Effector memory CD4-positive, alpha-beta T cell (primary cell): ENCODE data around the gene FHL1.

Source experiments
- DNase-seq, 3 donors: peaks; one replicate each; pipeline ENCODE4 v3.0.0-alpha.2; 2020
- H3K27ac ChIP-seq: 2 replicates; pipeline ENCODE4 v1.7.0; 2013; ENCODE audit warnings: mild to moderate bottlenecking, low read length, moderate library complexity; ENCODE audit not compliant: insufficient read depth, poor library complexity, severe bottlenecking
- H3K27me3 ChIP-seq: replicated peaks from 2 replicates; pipeline ENCODE4 v1.7.0; 2013; ENCODE audit warnings: mild to moderate bottlenecking, low read length; ENCODE audit not compliant: insufficient read depth, control insufficient read depth, poor library complexity, severe bottlenecking
- H3K36me3 ChIP-seq: 2 replicates; pipeline ENCODE4 v1.7.0; 2013; ENCODE audit warnings: mild to moderate bottlenecking, low read length, moderate library complexity; ENCODE audit not compliant: control insufficient read depth, insufficient read depth
- H3K4me1 ChIP-seq: 2 replicates; pipeline ENCODE4 v1.7.0; 2013; ENCODE audit warnings: low read length, mild to moderate bottlenecking; ENCODE audit not compliant: control insufficient read depth, insufficient read depth, poor library complexity, severe bottlenecking
- H3K4me3 ChIP-seq: 2 replicates; pipeline ENCODE4 v1.7.0; 2013; ENCODE audit warnings: low read length, low read depth, mild to moderate bottlenecking; ENCODE audit not compliant: insufficient read depth, poor library complexity, severe bottlenecking
- H3K9me3 ChIP-seq: 2 replicates; pipeline ENCODE4 v1.7.0; 2013; ENCODE audit warnings: mild to moderate bottlenecking, low read length, moderate library complexity; ENCODE audit not compliant: control insufficient read depth

FHL1 gene

DNA sequence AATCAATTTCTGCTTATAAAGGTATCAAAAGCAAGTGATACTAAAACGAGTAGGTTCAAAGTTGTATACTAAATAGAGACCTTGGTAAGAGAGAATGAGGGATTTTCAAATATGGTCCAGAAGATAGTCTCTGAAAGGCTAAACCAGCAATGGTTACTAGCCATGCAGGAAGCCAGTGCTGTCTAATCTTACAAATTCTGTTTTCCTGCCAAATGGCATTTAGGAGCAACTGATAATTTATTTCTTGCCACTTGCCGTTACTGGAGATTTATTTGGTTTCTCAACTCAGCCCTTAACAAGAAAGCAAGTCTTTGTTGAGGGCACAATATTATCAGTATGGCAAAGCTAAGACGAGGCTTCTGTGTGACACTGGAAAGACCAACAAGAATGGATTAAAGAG is 56.6 kb downstream of the FHL1 start:
- Histone ChIP-seq H3K27me3 (no peaks in the 10 kb centered on the region), H3K9me3 (no peaks in the 10 kb centered on the region), H3K4me1 (peaks cover 10% of the 10 kb centered on the region), H3K36me3 (no peaks in the 10 kb centered on the region), H3K27ac (peak overlapping the region; percentile 5), H3K4me3 (no peak overlapping the region)
- no peak for DNase-seq

DNA sequence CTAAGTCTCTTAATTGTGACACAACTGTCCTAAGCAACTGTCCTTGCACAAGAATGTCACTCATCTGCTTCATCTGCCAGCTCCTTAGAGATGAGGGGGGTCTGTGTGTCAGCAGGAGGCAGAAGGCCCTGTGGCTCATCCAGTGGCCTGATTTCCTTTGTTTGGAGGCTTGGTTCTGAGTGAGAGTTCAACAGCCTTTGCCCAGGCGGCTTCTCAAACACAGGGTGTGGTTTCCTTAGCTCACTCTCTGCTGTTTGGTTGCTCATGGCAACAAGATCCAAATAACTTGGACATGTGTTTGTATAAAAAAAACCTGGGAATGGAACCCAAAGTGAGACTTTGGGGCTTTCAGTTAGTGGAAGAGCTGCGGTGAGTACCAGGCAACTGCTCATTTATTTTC is 57.2 kb downstream of the FHL1 start:
- DNase-seq, result peak in 2 of 3 donors; percentile 3 to 8
- H3K27me3 ChIP-seq, result no peaks in the 10 kb centered on the region
- H3K9me3 ChIP-seq, result no peaks in the 10 kb centered on the region
- H3K27ac ChIP-seq, result peak overlapping the region; percentile 5
- no peak overlapping the region for H3K4me3 ChIP-seq
- peaks cover 10% of the 10 kb centered on the region for H3K4me1 ChIP-seq
- H3K36me3 ChIP-seq, result no peaks in the 10 kb centered on the region

DNA sequence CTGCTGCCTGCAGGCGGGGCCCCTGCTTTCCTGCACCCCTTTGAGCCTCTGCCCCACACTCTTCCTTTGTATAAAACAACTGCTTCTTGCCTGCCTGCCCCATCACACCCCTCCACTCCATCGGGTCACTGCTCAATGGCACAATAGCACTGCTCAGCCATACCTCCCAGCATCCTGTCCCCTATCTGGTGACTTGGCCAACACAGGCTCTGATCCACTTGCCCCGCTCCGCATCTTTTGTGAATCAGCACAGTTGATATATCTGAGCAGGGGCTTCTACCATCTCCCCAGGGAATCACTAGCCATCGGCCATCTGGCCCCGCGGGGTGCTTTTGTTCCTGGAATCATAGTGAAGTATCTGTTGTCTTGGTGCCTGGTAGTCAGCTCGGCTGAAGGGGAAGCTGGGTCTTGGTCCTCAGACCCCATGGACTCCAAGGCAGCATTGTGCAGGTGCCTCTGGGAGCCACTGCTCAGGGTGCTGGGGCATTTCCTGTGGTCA is 58.6 kb downstream of the FHL1 start:
- Histone ChIP-seq H3K27me3 (no peaks in the 10 kb centered on the region), H3K36me3 (no peaks in the 10 kb centered on the region), H3K9me3 (no peaks in the 10 kb centered on the region), H3K4me1 (peaks cover 10% of the 10 kb centered on the region), H3K27ac (no peak overlapping the region), H3K4me3 (no peak overlapping the region)
- no peak for DNase-seq

DNA sequence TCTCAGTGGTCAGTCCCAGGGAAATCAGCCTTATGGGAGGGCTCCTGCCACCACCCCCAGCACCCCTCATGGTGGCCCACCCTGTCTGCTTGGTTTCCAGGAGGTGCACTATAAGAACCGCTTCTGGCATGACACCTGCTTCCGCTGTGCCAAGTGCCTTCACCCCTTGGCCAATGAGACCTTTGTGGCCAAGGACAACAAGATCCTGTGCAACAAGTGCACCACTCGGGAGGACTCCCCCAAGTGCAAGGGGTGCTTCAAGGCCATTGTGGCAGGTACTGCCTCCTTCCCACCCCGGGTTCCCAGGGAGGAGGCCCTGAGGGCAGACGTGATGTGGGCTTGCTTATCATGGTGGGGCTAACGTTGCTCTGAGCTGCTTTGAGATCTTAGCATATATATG is 59.6 kb downstream of the FHL1 start:
- H3K4me1 ChIP-seq, result peaks cover 10% of the 10 kb centered on the region
- no peaks in the 10 kb centered on the region for H3K27me3 ChIP-seq
- no peak overlapping the region for H3K4me3 ChIP-seq
- DNase-seq, result no peak
- no peaks in the 10 kb centered on the region for H3K36me3 ChIP-seq
- no peak overlapping the region for H3K27ac ChIP-seq
- no peaks in the 10 kb centered on the region for H3K9me3 ChIP-seq

DNA sequence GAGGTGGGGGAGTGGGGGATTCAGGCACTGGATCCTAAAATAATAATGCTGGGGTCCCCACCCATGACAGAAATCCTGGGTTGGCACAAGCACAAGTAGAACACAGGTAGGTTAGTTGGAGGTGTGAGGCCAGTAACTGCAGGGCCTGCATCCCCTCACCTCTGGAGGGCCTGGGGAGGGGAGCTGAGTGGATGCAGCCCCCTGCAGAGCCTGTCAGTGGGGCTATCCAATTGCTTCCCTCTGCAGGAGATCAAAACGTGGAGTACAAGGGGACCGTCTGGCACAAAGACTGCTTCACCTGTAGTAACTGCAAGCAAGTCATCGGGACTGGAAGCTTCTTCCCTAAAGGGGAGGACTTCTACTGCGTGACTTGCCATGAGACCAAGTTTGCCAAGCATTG is 60.2 kb downstream of the FHL1 start:
- no peak overlapping the region for H3K27ac ChIP-seq
- no peaks in the 10 kb centered on the region for H3K9me3 ChIP-seq
- H3K4me1 ChIP-seq, result peaks cover 10% of the 10 kb centered on the region
- H3K4me3 ChIP-seq, result no peak overlapping the region
- H3K36me3 ChIP-seq, result no peaks in the 10 kb centered on the region
- no peak for DNase-seq
- H3K27me3 ChIP-seq, result no peaks in the 10 kb centered on the region

DNA sequence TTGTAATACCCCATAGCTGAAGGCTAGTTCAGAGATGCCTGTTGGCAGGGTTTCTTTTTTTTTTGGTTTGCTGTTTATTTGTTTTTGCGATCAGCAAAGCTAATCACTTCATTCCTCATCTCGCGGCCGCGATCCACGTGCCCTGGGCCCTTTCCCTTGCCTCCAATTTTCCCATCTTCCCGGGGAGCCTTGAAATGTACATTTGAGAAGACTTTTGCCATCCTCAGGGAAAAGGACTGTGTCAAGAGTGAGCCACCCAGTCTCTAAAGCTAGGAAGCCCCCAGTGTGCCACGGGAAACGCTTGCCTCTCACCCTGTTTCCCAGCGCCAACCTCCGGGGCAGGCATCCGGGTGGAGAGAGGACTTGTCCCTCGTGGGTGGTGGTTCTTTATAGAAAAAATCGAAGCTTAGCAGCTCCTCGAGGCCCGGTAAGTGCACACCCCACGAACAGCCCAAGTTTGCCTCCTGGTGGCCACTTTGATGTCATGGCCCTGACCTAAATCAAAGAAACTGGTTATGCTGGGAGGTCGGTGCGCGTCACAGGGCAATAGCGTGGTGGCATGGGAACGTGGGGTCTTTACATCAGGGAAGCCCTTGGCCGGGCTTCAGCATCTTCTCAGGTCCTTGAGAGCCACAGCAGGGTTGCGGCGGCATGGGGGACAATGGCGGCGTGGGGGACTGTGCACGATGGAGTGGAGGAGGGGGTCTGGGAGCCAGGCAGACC is 61.8 kb downstream of the FHL1 start:
- Histone ChIP-seq H3K27ac (no peak overlapping the region), H3K9me3 (no peaks in the 10 kb centered on the region), H3K36me3 (no peaks in the 10 kb centered on the region), H3K27me3 (no peaks in the 10 kb centered on the region), H3K4me1 (peaks cover 3% of the 10 kb centered on the region), H3K4me3 (no peak overlapping the region)
- peak in 2 of 3 donors; percentile 10 to 30 for DNase-seq

DNA sequence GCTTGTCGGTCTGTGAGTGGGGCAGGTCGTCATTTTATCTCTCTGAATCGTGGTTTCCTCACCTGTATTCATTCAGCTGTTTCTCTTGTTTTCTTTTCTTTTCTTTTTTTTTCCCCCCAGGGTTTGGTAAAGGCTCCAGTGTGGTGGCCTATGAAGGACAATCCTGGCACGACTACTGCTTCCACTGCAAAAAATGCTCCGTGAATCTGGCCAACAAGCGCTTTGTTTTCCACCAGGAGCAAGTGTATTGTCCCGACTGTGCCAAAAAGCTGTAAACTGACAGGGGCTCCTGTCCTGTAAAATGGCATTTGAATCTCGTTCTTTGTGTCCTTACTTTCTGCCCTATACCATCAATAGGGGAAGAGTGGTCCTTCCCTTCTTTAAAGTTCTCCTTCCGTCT is 62.4 kb downstream of the FHL1 start:
- no peaks in the 10 kb centered on the region for H3K27me3 ChIP-seq
- peaks cover 3% of the 10 kb centered on the region for H3K4me1 ChIP-seq
- H3K4me3 ChIP-seq, result no peak overlapping the region
- H3K36me3 ChIP-seq, result no peaks in the 10 kb centered on the region
- no peak overlapping the region for H3K27ac ChIP-seq
- H3K9me3 ChIP-seq, result no peaks in the 10 kb centered on the region
- DNase-seq, result no peak

DNA sequence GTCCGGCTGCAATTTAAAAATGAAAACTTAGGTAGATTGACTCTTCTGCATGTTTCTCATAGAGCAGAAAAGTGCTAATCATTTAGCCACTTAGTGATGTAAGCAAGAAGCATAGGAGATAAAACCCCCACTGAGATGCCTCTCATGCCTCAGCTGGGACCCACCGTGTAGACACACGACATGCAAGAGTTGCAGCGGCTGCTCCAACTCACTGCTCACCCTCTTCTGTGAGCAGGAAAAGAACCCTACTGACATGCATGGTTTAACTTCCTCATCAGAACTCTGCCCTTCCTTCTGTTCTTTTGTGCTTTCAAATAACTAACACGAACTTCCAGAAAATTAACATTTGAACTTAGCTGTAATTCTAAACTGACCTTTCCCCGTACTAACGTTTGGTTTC is 62.9 kb downstream of the FHL1 start:
- Histone ChIP-seq H3K9me3 (no peaks in the 10 kb centered on the region), H3K4me3 (no peak overlapping the region), H3K27me3 (no peaks in the 10 kb centered on the region), H3K4me1 (no peaks in the 10 kb centered on the region), H3K27ac (no peak overlapping the region), H3K36me3 (no peaks in the 10 kb centered on the region)
- no peak for DNase-seq

DNA sequence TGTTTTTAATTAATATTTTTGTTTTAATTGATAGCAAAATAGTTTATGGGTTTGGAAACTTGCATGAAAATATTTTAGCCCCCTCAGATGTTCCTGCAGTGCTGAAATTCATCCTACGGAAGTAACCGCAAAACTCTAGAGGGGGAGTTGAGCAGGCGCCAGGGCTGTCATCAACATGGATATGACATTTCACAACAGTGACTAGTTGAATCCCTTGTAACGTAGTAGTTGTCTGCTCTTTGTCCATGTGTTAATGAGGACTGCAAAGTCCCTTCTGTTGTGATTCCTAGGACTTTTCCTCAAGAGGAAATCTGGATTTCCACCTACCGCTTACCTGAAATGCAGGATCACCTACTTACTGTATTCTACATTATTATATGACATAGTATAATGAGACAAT is 63.5 kb downstream of the FHL1 start:
- Histone ChIP-seq H3K27ac (no peak overlapping the region), H3K9me3 (no peaks in the 10 kb centered on the region), H3K27me3 (no peaks in the 10 kb centered on the region), H3K4me1 (no peaks in the 10 kb centered on the region), H3K36me3 (no peaks in the 10 kb centered on the region), H3K4me3 (no peak overlapping the region)
- no peak for DNase-seq

DNA sequence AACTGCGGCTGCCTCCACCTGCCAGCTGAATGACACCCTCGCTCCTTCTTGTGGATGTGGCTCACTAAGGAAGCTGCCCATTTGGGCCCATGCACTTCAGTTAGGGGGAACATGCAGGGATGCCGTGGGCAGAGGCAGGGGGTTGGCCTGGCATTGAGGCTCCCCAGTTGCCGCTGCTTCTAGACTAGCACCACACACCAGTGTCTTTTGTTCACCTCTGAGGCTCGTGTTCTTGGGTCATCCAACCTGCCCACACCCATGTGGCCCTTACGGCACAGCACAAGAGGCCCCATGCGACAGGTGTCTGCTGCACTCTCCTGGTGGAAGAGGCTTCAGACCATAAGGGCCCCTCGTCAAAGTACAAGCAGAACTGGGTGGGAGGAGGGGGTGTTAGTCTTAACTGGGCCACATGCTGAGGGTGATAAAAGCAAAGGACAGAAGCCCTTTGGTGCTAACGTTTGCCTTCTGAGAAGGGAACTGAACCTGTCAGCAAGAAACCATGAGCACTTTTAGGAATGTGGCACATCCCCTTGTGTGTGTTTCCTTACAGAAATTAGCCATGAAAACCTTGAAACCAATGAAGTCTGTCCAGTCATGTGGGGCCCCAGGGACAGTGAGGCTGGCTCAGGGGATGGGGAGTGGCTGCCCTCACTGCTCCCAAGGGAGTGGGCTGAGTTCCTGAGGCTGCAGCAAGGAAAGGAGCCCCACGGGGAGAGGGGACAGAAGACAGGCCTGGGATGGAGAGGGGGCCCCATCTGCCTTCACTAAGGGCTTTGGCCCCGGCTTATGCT is 64.6 kb downstream of the FHL1 start:
- Histone ChIP-seq H3K36me3 (no peaks in the 10 kb centered on the region), H3K27ac (no peak overlapping the region), H3K27me3 (no peaks in the 10 kb centered on the region), H3K4me3 (no peak overlapping the region), H3K4me1 (no peaks in the 10 kb centered on the region), H3K9me3 (no peaks in the 10 kb centered on the region)
- DNase-seq, result no peak
